Activated CD4-positive, alpha-beta T cell treated with anti-CD3 and anti-CD28 coated beads for 48 hours (primary cell): ENCODE measurements around the gene CMTM3.
"Not testable (repeated sequence)": the region's sequence is repeated elsewhere in the genome, so short reads cannot be mapped to it uniquely, and the experiment has no call there.

Experiments
- DNase-seq: peaks from one replicate; pipeline ENCODE4 v3.0.0-alpha.2; 2020

Gene CMTM3, protein sequence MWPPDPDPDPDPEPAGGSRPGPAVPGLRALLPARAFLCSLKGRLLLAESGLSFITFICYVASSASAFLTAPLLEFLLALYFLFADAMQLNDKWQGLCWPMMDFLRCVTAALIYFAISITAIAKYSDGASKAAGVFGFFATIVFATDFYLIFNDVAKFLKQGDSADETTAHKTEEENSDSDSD

GRCh38 chr16:66604376-66605176, at the start of gene CMTM3:
Gene CMTM3, plus strand, starts transcription at chr16:66604704. Its CDS starts 102 bp downstream, at chr16:66604806.
- peak; percentile 82 for DNase-seq

DNA sequence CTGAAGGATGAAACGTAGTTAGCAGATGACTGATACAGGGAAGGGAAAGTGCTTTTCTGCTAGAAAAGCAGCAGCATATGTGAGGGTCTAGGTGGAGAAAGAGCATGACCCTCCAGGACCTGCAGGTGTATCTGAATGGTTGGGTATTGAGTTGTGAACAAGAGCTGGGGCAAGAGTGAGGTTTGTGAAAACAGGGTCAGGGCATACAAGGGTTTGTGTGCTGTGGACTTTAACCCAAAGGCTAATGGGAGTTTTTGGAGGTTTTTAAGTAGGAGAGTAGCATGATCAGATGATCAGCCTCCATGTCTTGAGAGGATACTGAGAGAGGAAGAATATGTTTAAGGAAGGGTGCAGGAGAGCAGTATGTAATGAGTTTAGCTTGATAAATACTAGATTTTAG, 44.4 kb upstream of the CMTM3 start:
- DNase-seq, result no peak

DNA sequence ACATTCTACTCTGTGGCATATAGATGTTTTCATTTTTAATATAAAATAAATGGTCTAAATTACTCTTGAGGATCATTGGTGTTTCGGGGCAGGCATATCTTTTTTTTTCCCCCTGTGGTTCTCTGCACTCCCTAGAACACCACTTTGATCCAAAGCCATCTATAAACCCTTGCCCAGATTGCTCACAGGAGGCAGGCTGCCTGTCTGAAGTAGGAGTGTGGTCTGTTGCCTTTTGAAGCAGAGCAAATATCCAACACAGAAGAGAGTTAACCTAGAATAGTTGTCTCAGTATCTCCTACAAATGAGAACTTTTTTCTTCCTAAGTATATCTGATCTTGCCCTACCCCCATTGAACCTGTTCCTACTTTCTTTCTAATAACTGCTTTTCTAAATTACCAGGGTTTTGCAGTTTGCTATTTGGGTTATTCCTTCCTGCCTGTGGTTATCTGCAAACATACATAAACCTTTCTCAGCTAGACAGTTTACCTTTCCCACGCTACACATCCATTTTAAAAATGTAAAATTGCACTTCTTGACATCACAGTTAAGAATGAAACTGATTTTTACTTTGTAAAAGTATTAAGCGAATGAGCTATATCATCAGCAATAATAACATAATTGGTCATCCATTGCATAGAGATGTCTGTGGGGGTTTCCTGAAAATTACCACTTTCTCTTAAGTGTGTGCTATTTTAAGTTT, 43.0 kb upstream of the CMTM3 start:
- no peak for DNase-seq

- no peak for DNase-seq
Measured at GRCh38 chr16:66562409-66562808, 42.1 kb upstream of the CMTM3 start.

GRCh38 chr16:66562986-66563385, 41.5 kb upstream of the CMTM3 start:
- no peak for DNase-seq

- no peak for DNase-seq
Measured at GRCh38 chr16:66563574-66564334, 40.8 kb upstream of the CMTM3 start.

GRCh38 chr16:66566051-66566901, 38.2 kb upstream of the CMTM3 start, which contains the start of gene CMTM1:
Gene CMTM1, plus strand, starts transcription at chr16:66566439. Its CDS starts 75 bp downstream, at chr16:66566514.
- no peak for DNase-seq

GRCh38 chr16:66567270-66567669, 37.2 kb upstream of the CMTM3 start:
- DNase-seq, result not testable (repeated sequence)

DNA sequence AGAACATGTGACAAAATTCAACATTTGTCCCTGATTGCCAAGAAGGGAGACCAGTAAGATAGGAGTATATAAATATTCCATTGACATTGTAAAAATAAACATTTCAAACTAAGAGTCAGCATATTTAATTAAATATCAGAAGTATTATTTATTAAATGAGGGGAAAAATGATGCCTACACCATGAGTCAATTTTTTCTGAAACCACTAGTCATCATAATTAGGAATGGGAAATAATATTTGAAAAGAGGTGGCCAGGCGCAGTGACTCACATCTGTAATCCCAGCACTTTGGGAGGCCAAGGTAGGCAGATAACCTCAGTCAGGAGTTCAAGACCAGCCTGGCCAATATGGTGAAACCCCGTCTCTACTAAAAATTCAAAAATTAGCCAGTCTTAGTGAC, 36.1 kb upstream of the CMTM3 start:
- DNase-seq, result no peak

DNA sequence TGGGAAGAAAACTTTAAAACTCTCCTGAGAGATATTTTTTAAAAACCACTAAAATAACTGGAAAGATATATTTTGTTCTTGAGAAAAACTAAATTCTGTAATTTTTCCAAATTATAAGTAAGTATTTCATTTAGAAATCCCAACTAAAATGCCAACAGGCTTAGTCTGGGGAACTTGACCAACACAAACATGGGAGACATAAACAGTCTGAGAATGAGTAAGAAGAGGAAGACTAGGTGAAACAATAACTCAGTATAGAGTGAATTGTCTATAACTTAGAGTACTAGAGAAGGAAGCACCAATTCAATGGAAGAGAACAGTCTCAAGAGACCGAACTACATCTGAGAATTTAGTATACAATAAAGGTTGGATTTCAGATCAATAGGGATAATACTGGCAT, 35.4 kb upstream of the CMTM3 start:
- DNase-seq, result no peak

DNA sequence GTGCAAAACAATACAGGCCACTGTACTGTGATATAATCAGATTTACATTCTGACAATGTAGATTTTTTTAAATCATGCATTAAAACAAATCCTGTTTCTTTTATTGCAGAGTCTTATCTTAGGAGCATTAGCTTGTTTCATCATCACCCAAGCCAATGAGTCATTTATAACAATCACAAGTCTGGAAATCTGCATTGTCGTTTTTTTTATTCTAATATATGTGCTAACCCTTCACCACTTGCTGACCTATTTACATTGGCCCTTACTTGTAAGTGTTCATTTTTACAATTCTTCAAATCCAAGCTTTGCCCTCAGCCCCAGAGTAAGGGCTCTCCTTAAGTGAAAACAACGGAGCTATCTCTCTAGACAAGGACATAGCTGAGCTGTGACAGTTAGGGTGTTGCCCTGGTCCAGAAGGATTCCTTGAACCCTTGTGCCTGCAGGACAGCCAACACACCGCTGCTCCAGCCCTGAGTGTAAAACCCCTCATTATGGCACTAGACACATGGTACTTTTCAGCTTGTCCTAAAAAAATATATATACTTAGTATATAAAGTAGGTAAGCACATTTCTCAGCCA, 34.6 kb upstream of the CMTM3 start:
- DNase-seq, result no peak

GRCh38 chr16:66572356-66572755, 32.1 kb upstream of the CMTM3 start:
- DNase-seq, result no peak

DNA sequence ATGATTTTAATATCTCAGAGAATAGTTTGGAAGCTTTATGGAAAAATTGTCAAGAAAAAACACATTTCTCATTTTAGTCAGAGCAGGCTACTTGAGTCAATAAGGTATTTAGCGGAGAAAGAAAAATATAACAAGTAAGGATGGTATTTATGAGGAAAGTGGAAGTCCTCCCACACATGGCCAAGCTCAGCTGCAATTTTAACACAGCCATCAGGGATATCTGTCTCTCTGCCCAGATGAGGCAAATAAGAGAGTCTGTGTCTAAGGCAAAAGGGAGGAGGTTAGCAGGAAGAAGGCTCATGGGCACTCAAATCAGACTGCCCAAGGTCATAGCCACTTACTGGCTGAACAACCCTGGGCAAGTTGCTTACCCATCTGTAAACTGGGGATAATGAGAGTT, 30.4 kb upstream of the CMTM3 start:
- DNase-seq, result no peak

DNA sequence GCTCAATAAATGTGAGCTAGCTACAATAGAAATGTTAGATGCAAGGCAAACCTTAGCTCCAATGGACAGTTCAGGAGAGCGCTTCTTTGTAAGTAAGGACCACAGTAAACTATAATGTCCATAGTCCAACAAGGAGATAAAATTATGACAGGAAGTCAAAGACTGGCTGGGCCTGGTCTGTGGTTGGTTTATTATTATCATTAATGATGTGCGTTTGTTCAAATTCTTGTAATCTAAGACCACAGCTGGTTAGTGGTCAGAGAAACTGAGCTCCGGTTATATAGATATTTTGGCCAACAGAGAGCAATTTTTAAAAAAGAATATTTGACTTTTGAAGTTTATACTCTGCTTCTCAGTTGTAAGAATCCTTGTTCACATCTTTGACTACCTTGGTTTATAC, 30.0 kb upstream of the CMTM3 start:
- no peak for DNase-seq

DNA sequence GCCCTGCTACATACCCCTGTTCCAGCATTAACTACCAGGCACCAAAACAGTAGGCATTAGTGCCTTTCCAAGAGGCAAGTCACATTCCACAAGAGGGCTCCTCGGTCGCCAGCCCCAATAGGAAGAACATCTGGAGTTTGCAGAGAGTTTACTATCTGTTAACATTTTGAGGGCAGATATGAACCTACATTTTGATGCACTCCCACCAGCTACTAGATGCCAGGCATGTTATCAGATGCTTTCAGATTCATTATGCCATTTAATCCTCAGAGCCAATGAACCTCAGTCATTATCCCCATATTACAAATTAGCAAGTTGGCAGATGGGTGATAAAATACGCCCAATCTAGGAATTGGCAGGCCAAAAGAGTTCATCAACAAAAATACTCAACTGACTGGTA, 29.4 kb upstream of the CMTM3 start:
- DNase-seq, result no peak

DNA sequence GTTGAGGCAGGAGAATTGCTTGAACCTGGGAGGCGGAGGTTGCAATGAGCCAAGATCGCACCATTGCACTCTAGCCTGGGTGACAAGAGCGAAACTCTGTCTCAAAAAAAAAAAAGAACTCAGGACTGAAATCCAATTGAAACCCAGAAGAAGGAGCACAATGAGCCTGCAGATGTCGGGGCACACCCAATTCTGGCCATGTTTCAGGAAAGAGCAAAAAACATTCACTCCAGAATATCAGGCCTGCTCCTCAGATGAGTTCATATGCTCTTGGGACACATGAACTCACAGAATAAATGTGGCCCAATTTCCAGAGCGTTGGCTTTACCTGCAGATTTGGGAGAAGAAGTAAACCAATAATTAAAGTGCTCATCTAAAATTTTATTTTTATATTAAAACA, 28.2 kb upstream of the CMTM3 start:
- no peak for DNase-seq

DNA sequence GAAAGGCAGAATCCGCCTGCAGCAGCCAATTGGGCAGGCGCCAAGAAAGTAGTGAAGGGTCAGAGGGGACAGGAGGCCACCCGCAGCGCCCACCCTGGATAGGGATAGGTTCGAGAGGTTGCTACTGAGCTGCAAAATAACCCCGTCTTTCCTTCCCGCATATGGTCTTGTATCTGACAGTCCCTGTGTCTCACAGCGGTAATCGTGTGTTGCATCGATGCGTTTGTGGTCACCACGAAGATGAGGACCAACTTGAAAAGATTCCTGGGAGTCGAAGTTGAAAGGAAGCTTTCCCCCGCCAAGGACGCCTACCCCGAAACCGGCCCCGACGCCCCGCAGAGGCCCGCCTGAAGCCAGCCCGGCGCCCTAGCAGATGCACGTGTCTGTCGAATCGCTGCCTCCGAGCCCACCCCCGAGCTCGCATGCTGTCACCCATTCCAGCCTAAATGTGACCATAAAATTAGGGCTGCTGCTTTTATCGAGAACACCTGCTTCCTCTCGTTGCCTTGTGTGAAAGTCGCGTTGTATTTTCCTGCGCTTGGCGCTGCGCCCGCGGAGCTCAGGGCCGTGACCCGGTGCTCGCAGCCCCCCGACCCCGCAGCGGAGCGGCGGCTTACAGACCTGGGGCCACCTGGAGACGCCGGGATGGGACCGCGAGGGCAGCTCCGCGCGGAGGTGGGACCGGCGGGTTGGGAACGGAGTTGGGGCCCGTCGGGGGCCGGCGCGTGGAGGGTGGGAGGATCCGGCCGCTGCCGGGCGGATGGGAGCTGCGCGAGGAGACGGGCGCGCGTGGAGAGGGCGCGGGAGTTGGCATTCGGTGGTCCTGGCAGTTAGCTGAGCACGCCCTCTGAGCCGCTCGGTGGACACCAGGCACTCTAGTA, 25.6 kb upstream of the CMTM3 start, which contains the start of gene CMTM2:
Gene CMTM2, plus strand, starts transcription at position 813 of the 881 bp plus-strand sequence. CDS start 145 bp downstream, outside the sequence.
- no peak for DNase-seq

- DNase-seq, result no peak
Measured at GRCh38 chr16:66580605-66581209, 23.8 kb upstream of the CMTM3 start.

GRCh38 chr16:66581246-66581952, 23.1 kb upstream of the CMTM3 start:
- no peak for DNase-seq
